H9 (cell line): ENCODE data around the gene BAG5. TPM values are rescaled to one million over a fixed set of nuclear protein-coding genes. Genes with fewer than 3 reads are reported as not detected.
"Not testable (repeated sequence)": the region's sequence is repeated elsewhere in the genome, so short reads cannot be mapped to it uniquely, and the experiment has no call there.

Experiments used
- DNase-seq: peaks from one replicate; pipeline ENCODE4 v3.0.0-alpha.2; 2017
- H2AFZ ChIP-seq: one replicate; pipeline ENCODE4 v1.6.1; 2013; ENCODE audit warnings: mild to moderate bottlenecking, low read length, control low read depth, moderate library complexity
- H2AK5ac ChIP-seq: 2 replicates; pipeline ENCODE4 v1.6.1; 2013; ENCODE audit warnings: low read length, control low read depth, mixed read lengths; ENCODE audit not compliant: insufficient read length
- H2BK120ac ChIP-seq: one replicate; pipeline ENCODE4 v1.6.1; 2013; ENCODE audit warnings: low read depth, mild to moderate bottlenecking, low read length, control low read depth, inconsistent platforms; ENCODE audit not compliant: poor library complexity, severe bottlenecking
- H2BK12ac ChIP-seq: 2 replicates; pipeline ENCODE4 v1.6.1; 2013; ENCODE audit warnings: low read length, control low read depth, mixed read lengths, low read depth; ENCODE audit not compliant: insufficient read length
- H2BK15ac ChIP-seq: 2 replicates; pipeline ENCODE4 v1.6.1; 2013; ENCODE audit warnings: low read depth, low read length, control low read depth
- H2BK20ac ChIP-seq: one replicate; pipeline ENCODE4 v1.6.1; 2013; ENCODE audit warnings: low read depth, mild to moderate bottlenecking, low read length, control low read depth, inconsistent platforms; ENCODE audit not compliant: poor library complexity, severe bottlenecking
- H2BK5ac ChIP-seq: 2 replicates; pipeline ENCODE4 v1.6.1; 2013; ENCODE audit warnings: low read length, control low read depth, mixed read lengths; ENCODE audit not compliant: insufficient read length
- H3K14ac ChIP-seq: 2 replicates; pipeline ENCODE4 v1.6.1; 2013; ENCODE audit warnings: low read length, control low read depth; ENCODE audit not compliant: insufficient read depth
- H3K18ac ChIP-seq: 2 replicates; pipeline ENCODE4 v1.6.1; 2013; ENCODE audit warnings: low read depth, mild to moderate bottlenecking, mixed read lengths, low read length, control low read depth; ENCODE audit not compliant: insufficient read length
- H3K23ac ChIP-seq: 2 replicates; pipeline ENCODE4 v1.6.1; 2013; ENCODE audit warnings: low read length, control low read depth, mixed read lengths, low read depth; ENCODE audit not compliant: insufficient read length
- H3K23me2 ChIP-seq: 2 replicates; pipeline ENCODE4 v1.6.1; 2013; ENCODE audit warnings: low read depth, mild to moderate bottlenecking, mixed read lengths, low read length, control low read depth; ENCODE audit not compliant: insufficient read length, poor library complexity, severe bottlenecking
- H3K27ac ChIP-seq: 2 replicates; pipeline ENCODE4 v1.5.1; 2013; ENCODE audit warnings: low read length, control low read depth, mixed read lengths, low read depth; ENCODE audit not compliant: insufficient read length
- H3K27me3 ChIP-seq: 2 replicates; pipeline ENCODE4 v1.6.1; 2013; ENCODE audit warnings: low read length, control low read depth, inconsistent platforms; ENCODE audit not compliant: insufficient read depth
- H3K4ac ChIP-seq: 2 replicates; pipeline ENCODE4 v1.6.1; 2013; ENCODE audit warnings: low read depth, mild to moderate bottlenecking, control low read depth, inconsistent platforms, low read length, moderate library complexity
- H3K4me1 ChIP-seq: 2 replicates; pipeline ENCODE4 v1.6.1; 2013; ENCODE audit warnings: low read length, control low read depth, inconsistent platforms; ENCODE audit not compliant: insufficient read depth
- H3K4me2 ChIP-seq: 2 replicates; pipeline ENCODE4 v1.6.1; 2013; ENCODE audit warnings: low read length, control low read depth, mixed read lengths; ENCODE audit not compliant: insufficient read length, insufficient read depth
- H3K56ac ChIP-seq: 2 replicates; pipeline ENCODE4 v1.6.1; 2013; ENCODE audit warnings: low read depth, mild to moderate bottlenecking, mixed read lengths, low read length, control low read depth; ENCODE audit not compliant: insufficient read length
- H3K79me1 ChIP-seq: 2 replicates; pipeline ENCODE4 v1.6.1; 2013; ENCODE audit warnings: low read depth, mild to moderate bottlenecking, moderate library complexity, low read length, control low read depth, inconsistent platforms; ENCODE audit not compliant: insufficient read depth, poor library complexity, severe bottlenecking
- H3K79me2 ChIP-seq: 2 replicates; pipeline ENCODE4 v1.6.1; 2013; ENCODE audit warnings: low read length, control low read depth, inconsistent platforms; ENCODE audit not compliant: insufficient read depth
- H3K9ac ChIP-seq: 2 replicates; pipeline ENCODE4 v1.6.1; 2013; ENCODE audit warnings: low read length, control low read depth, mixed read lengths; ENCODE audit not compliant: insufficient read length; ENCODE audit errors: extremely low read depth
- H3K9me3 ChIP-seq: one replicate; pipeline ENCODE4 v1.6.1; 2013; ENCODE audit warnings: low read depth, low read length, inconsistent platforms; ENCODE audit not compliant: control insufficient read depth
- H3T11ph ChIP-seq: one replicate; pipeline ENCODE4 v1.6.1; 2013; ENCODE audit warnings: mild to moderate bottlenecking, low read length, control low read depth, inconsistent platforms
- H4K20me1 ChIP-seq: one replicate; pipeline ENCODE4 v1.6.1; 2013; ENCODE audit not compliant: control insufficient read depth, insufficient read length, insufficient read depth
- H4K5ac ChIP-seq: 2 replicates; pipeline ENCODE4 v1.6.1; 2013; ENCODE audit warnings: low read depth, mild to moderate bottlenecking, mixed read lengths, low read length, control low read depth; ENCODE audit not compliant: insufficient read length
- H4K8ac ChIP-seq: replicated peaks from 2 replicates; pipeline ENCODE4 v1.6.1; 2013; ENCODE audit warnings: low read length, control low read depth, mixed read lengths, low read depth; ENCODE audit not compliant: insufficient read length
- H4K91ac ChIP-seq: 2 replicates; pipeline ENCODE4 v1.6.1; 2013; ENCODE audit warnings: low read depth, mild to moderate bottlenecking, moderate library complexity, mixed read lengths, low read length, control low read depth; ENCODE audit not compliant: insufficient read length
- H3K27ac Mint-ChIP-seq, 3 experiments: 2 replicates in 2 of 3; 3 replicates in 1 of 3; pipeline ENCODE4 v1.8.0; 2020 to 2021; ENCODE audit warnings: mixed read lengths in 3 of 3, mild to moderate bottlenecking in 1 of 3, moderate library complexity in 1 of 3
- H3K27me3 Mint-ChIP-seq: 2 replicates; pipeline ENCODE4 v1.8.0; 2021; ENCODE audit warnings: low read depth, mild to moderate bottlenecking, moderate library complexity, mixed read lengths
- H3K36me3 Mint-ChIP-seq, 3 experiments: 2 replicates in 2 of 3; 3 replicates in 1 of 3; pipeline ENCODE4 v1.8.0; 2020 to 2021; ENCODE audit warnings: low read depth in 3 of 3, mixed read lengths in 3 of 3; ENCODE audit not compliant: insufficient read depth in 1 of 3
- H3K4me1 Mint-ChIP-seq, 2 experiments: 2 replicates each; pipeline ENCODE4 v1.8.0; 2020; ENCODE audit warnings: mixed read lengths in 2 of 2
- H3K4me3 Mint-ChIP-seq, 2 experiments: 2 replicates in 1 of 2; 3 replicates in 1 of 2; pipeline ENCODE4 v1.8.0; 2020 to 2021; ENCODE audit warnings: mild to moderate bottlenecking in 2 of 2, mixed read lengths in 2 of 2, moderate library complexity in 1 of 2
- H3K9me3 Mint-ChIP-seq, 2 experiments: 2 replicates in 1 of 2; 3 replicates in 1 of 2; pipeline ENCODE4 v1.8.0; 2020; ENCODE audit warnings: mild to moderate bottlenecking in 2 of 2, mixed read lengths in 2 of 2, moderate library complexity in 1 of 2
- CTCF ChIP-seq: fragments of 200-600 bp; sonication (generic); conservative IDR thresholded peaks from 3 replicates; pipeline ENCODE4 v1.8.0; 2021; ENCODE audit warnings: antibody characterized with exemption, mild to moderate bottlenecking
- WGBS: extraction: QIAGEN DNeasy Blood & Tissue Kit; methylation state at CpG from one replicate; pipeline ENCODE4 v1.1.7; 2013; ENCODE audit warnings: missing lambda C conversion rate, low lambda C conversion rate, mixed read lengths; ENCODE audit not compliant: insufficient read length; ENCODE audit errors: extremely low coverage; 5-methylcytosine and 5-hydroxymethylcytosine counted together
- total RNA-seq: library from RNA; stranded (reverse); gene quantifications from 2 replicates; pipeline ENCODE4 v1.2.1, GENCODE V29; 2021

Gene BAG5
- total RNA-seq, 1 experiment from 2014 or later, result 38.0 TPM

- Histone ChIP-seq H3K14ac (no peak overlapping the region), H3K4me2 (no peak overlapping the region), H3K79me2 (peaks cover 10% of the 10 kb centered on the region; the same call in 1 of the 2 replicates), H3K23ac (no peak overlapping the region), H3K79me1 (peaks cover 13% of the 10 kb centered on the region), H2BK5ac (no peak overlapping the region), H3K27me3 (peaks cover 7% of the 10 kb centered on the region; the same call in 1 of the 2 replicates), H2BK15ac (no peak overlapping the region), H3K4ac (no peak overlapping the region), H4K5ac (no peak overlapping the region), H4K8ac (no peak overlapping the region), H3K23me2 (peaks cover 14% of the 10 kb centered on the region), H3K4me1 (no peaks in the 10 kb centered on the region; the same call in 1 of the 2 replicates), H3T11ph (no peak overlapping the region), H4K91ac (no peak overlapping the region), H2BK12ac (no peak overlapping the region), H3K18ac (no peak overlapping the region), H2BK120ac (no peak overlapping the region), H3K9ac (no peak overlapping the region), H2AFZ (no peak overlapping the region), H2AK5ac (no peak overlapping the region), H3K9me3 (no peaks in the 10 kb centered on the region), H2BK20ac (no peak overlapping the region), H4K20me1 (peaks cover 4% of the 10 kb centered on the region), H3K27ac (no peak overlapping the region), H3K56ac (no peak overlapping the region)
- Mint-ChIP-seq H3K27ac (no peak overlapping the region; a peak in 1 of 7 replicates), H3K4me3 (no peak overlapping the region), H3K36me3 (peaks cover 1 to 8% (median 4%) of the 10 kb centered on the region in 3 experiments; a peak in 5 of 7 replicates), H3K9me3 (peaks cover 4 to 5% of the 10 kb centered on the region in 2 experiments; a peak in 4 of 5 replicates), H3K27me3 (peaks cover 35% of the 10 kb centered on the region), H3K4me1 (peaks cover 18 to 41% of the 10 kb centered on the region in 2 experiments)
- TF ChIP-seq CTCF, result no peak
- DNase-seq, result no peak
- WGBS, result no CpG with 5 or more reads among the region's 8 CpGs
Measured at GRCh38 chr14:103526247-103526913, 36.1 kb downstream of the BAG5 start.

- not testable (repeated sequence) for H3K79me2 ChIP-seq, H2BK120ac ChIP-seq, H4K5ac ChIP-seq, H3K4me2 ChIP-seq, H4K8ac ChIP-seq, H3K79me1 ChIP-seq, H3K14ac ChIP-seq, H4K91ac ChIP-seq, H2BK15ac ChIP-seq, H3K4ac ChIP-seq, H3K9me3 ChIP-seq, H3T11ph ChIP-seq, H3K27ac Mint-ChIP-seq, H2BK20ac ChIP-seq, H3K36me3 Mint-ChIP-seq, H3K18ac ChIP-seq, H2AK5ac ChIP-seq, H4K20me1 ChIP-seq, H3K23ac ChIP-seq, H2BK5ac ChIP-seq, DNase-seq, H2AFZ ChIP-seq, H3K27ac ChIP-seq, H3K9me3 Mint-ChIP-seq, H3K4me3 Mint-ChIP-seq, H2BK12ac ChIP-seq, H3K9ac ChIP-seq, H3K4me1 ChIP-seq, H3K27me3 ChIP-seq, H3K56ac ChIP-seq
- no CpG with 5 or more reads among the region's 17 CpGs for WGBS
- peaks cover 35% of the 10 kb centered on the region for H3K27me3 Mint-ChIP-seq
- peaks cover 20% of the 10 kb centered on the region for H3K23me2 ChIP-seq
- peaks cover 18 to 41% of the 10 kb centered on the region in 2 experiments for H3K4me1 Mint-ChIP-seq
Measured at GRCh38 chr14:103525430-103526246, 36.8 kb downstream of the BAG5 start.
